ENCODE measurements around the gene HNF4A. TPM values are rescaled to one million over a fixed set of nuclear protein-coding genes. Genes with fewer than 3 reads are reported as not detected.

The HNF4A gene
- total and polyA plus RNA-seq, 2 of the 13 experiments (the other 11 are each of a cell fraction or from before 2014, with no cell fraction given) = 80.9 to 169 TPM

- 0 out of 2 replicates have a peak, but pooled peaks have one; percentile 24 for TF ChIP-seq FUBP1 (CRISPR knock-in tag; IDR thresholded peaks at IDR 0.05; ENCODE audit: borderline replicate concordance)
- 0 out of 2 replicates have a peak, but pooled peaks have one; percentile 21 for TF ChIP-seq SMAD9 (CRISPR knock-in tag; IDR thresholded peaks at IDR 0.05)
- TF ChIP-seq, protein P1, sequence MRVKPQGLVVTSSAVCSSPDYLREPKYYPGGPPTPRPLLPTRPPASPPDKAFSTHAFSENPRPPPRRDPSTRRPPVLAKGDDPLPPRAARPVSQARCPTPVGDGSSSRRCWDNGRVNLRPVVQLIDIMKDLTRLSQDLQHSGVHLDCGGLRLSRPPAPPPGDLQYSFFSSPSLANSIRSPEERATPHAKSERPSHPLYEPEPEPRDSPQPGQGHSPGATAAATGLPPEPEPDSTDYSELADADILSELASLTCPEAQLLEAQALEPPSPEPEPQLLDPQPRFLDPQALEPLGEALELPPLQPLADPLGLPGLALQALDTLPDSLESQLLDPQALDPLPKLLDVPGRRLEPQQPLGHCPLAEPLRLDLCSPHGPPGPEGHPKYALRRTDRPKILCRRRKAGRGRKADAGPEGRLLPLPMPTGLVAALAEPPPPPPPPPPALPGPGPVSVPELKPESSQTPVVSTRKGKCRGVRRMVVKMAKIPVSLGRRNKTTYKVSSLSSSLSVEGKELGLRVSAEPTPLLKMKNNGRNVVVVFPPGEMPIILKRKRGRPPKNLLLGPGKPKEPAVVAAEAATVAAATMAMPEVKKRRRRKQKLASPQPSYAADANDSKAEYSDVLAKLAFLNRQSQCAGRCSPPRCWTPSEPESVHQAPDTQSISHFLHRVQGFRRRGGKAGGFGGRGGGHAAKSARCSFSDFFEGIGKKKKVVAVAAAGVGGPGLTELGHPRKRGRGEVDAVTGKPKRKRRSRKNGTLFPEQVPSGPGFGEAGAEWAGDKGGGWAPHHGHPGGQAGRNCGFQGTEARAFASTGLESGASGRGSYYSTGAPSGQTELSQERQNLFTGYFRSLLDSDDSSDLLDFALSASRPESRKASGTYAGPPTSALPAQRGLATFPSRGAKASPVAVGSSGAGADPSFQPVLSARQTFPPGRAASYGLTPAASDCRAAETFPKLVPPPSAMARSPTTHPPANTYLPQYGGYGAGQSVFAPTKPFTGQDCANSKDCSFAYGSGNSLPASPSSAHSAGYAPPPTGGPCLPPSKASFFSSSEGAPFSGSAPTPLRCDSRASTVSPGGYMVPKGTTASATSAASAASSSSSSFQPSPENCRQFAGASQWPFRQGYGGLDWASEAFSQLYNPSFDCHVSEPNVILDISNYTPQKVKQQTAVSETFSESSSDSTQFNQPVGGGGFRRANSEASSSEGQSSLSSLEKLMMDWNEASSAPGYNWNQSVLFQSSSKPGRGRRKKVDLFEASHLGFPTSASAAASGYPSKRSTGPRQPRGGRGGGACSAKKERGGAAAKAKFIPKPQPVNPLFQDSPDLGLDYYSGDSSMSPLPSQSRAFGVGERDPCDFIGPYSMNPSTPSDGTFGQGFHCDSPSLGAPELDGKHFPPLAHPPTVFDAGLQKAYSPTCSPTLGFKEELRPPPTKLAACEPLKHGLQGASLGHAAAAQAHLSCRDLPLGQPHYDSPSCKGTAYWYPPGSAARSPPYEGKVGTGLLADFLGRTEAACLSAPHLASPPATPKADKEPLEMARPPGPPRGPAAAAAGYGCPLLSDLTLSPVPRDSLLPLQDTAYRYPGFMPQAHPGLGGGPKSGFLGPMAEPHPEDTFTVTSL (CRISPR knock-in tag; IDR thresholded peaks at IDR 0.05; ENCODE audit: borderline replicate concordance) = 0 out of 2 replicates have a peak, but pooled peaks have one; percentile 13
- TF ChIP-seq NRL (CRISPR knock-in tag; IDR thresholded peaks at IDR 0.05; ENCODE audit: borderline replicate concordance) = 0 out of 2 replicates have a peak, but pooled peaks have one; percentile 45
- no peak for TF ChIP-seq HNF4G (IDR thresholded peaks at IDR 0.05; ENCODE audit: borderline replicate concordance, low read depth, low read length)
- TF ChIP-seq HNF4G (CRISPR knock-in tag; IDR thresholded peaks at IDR 0.05; ENCODE audit: borderline replicate concordance, low read depth) = no peak
- TF ChIP-seq CREB1 (IDR thresholded peaks at IDR 0.05) = peak; percentile 23; the same call in 1 of the 2 replicates
- TF ChIP-seq CREB1 (CRISPR knock-in tag; IDR thresholded peaks at IDR 0.05) = peak; percentile 68; the same call in 1 of the 2 replicates
- TF ChIP-seq MIXL1 (CRISPR knock-in tag; IDR thresholded peaks at IDR 0.05) = peak; percentile 37; the same call in 1 of the 2 replicates
- TF ChIP-seq, protein P2, sequence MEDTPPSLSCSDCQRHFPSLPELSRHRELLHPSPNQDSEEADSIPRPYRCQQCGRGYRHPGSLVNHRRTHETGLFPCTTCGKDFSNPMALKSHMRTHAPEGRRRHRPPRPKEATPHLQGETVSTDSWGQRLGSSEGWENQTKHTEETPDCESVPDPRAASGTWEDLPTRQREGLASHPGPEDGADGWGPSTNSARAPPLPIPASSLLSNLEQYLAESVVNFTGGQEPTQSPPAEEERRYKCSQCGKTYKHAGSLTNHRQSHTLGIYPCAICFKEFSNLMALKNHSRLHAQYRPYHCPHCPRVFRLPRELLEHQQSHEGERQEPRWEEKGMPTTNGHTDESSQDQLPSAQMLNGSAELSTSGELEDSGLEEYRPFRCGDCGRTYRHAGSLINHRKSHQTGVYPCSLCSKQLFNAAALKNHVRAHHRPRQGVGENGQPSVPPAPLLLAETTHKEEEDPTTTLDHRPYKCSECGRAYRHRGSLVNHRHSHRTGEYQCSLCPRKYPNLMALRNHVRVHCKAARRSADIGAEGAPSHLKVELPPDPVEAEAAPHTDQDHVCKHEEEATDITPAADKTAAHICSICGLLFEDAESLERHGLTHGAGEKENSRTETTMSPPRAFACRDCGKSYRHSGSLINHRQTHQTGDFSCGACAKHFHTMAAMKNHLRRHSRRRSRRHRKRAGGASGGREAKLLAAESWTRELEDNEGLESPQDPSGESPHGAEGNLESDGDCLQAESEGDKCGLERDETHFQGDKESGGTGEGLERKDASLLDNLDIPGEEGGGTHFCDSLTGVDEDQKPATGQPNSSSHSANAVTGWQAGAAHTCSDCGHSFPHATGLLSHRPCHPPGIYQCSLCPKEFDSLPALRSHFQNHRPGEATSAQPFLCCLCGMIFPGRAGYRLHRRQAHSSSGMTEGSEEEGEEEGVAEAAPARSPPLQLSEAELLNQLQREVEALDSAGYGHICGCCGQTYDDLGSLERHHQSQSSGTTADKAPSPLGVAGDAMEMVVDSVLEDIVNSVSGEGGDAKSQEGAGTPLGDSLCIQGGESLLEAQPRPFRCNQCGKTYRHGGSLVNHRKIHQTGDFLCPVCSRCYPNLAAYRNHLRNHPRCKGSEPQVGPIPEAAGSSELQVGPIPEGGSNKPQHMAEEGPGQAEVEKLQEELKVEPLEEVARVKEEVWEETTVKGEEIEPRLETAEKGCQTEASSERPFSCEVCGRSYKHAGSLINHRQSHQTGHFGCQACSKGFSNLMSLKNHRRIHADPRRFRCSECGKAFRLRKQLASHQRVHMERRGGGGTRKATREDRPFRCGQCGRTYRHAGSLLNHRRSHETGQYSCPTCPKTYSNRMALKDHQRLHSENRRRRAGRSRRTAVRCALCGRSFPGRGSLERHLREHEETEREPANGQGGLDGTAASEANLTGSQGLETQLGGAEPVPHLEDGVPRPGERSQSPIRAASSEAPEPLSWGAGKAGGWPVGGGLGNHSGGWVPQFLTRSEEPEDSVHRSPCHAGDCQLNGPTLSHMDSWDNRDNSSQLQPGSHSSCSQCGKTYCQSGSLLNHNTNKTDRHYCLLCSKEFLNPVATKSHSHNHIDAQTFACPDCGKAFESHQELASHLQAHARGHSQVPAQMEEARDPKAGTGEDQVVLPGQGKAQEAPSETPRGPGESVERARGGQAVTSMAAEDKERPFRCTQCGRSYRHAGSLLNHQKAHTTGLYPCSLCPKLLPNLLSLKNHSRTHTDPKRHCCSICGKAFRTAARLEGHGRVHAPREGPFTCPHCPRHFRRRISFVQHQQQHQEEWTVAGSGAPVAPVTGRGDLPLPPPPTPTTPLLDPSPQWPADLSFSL (CRISPR knock-in tag; IDR thresholded peaks at IDR 0.05) = 0 out of 2 replicates have a peak, but pooled peaks have one; percentile 24
- TF ChIP-seq ZNF772 (CRISPR knock-in tag; IDR thresholded peaks at IDR 0.05) = 0 out of 2 replicates have a peak, but pooled peaks have one; percentile 53
- 0 out of 2 replicates have a peak, but pooled peaks have one; percentile 40 for TF ChIP-seq ZNF709 (CRISPR knock-in tag; IDR thresholded peaks at IDR 0.05)
- peak; percentile 41; the same call in 1 of the 2 replicates for TF ChIP-seq SMYD3 (CRISPR knock-in tag; IDR thresholded peaks at IDR 0.05)
- peak; percentile 54; the same call in 1 of the 2 replicates for TF ChIP-seq RXRB (CRISPR knock-in tag; IDR thresholded peaks at IDR 0.05; ENCODE audit: borderline replicate concordance)
Observed at GRCh38 chr20:44435630-44436335, 80.3 kb downstream of the HNF4A start (continued).
